ENCODE measurements around the gene ACCSL.

GRCh38 chr11:44018829-44019228 lies 29.0 kb upstream of the ACCSL start:
- TF ChIP-seq CTCF (IDR thresholded peaks at IDR 0.05) = no peak
- TF ChIP-seq POLR2A (IDR thresholded peaks at IDR 0.05) = no peak

Data from body of pancreas (tissue), 4 donors.